ENCODE measurements around the gene ECPAS.
"Not testable (repeated sequence)": the region's sequence is repeated elsewhere in the genome, so short reads cannot be mapped to it uniquely, and the experiment has no call there.

Gene ECPAS

DNA sequence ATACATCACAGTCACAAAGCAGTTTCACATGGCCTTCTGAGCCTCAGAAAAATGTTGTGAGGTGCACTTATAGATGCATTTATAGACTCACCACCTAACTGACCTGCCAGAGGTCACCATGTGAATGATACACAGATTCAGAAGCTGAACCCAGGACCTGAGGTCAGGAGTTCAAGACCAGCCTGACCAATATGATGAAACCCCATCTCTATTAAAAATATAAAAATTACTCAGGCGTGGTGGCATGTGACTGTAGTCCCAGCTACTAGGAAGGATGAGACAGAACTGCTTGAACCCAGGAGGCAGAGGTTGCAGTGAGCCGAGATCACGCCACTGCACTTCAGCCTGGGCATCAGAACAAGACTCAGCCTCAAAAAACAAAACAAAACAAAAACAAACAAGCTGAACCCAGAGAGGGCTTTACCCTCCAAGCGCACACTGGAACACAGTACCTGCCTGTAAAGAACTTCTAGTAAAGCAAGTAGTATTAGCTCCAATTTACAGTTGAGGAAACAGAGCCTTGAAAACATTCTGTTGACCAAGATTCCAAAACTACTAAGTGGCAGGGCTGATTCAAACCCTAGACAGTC is 16.3 kb downstream of the ECPAS start:
- DNase-seq (ENCODE audit: low read depth) = no peak

DNA sequence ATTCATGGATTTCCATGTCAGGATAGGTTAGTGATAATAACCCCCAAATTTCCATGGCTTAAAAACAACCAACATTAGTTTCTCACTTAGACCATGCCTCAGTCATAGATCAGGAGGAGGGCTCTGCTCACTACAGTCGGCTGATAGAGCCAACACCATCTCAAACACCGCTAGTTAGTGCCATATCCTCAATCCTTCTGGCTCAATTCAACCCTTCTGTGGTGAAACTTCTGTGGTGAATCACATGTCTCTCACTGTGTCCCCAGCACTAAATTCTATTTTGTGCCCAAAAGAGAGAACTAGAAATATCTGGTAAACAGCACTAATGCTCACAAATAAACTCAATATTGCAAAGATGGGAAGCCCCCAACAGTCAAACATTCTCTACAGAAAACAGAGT is 21.1 kb downstream of the ECPAS start:
- DNase-seq (ENCODE audit: low read depth) = no peak

DNA sequence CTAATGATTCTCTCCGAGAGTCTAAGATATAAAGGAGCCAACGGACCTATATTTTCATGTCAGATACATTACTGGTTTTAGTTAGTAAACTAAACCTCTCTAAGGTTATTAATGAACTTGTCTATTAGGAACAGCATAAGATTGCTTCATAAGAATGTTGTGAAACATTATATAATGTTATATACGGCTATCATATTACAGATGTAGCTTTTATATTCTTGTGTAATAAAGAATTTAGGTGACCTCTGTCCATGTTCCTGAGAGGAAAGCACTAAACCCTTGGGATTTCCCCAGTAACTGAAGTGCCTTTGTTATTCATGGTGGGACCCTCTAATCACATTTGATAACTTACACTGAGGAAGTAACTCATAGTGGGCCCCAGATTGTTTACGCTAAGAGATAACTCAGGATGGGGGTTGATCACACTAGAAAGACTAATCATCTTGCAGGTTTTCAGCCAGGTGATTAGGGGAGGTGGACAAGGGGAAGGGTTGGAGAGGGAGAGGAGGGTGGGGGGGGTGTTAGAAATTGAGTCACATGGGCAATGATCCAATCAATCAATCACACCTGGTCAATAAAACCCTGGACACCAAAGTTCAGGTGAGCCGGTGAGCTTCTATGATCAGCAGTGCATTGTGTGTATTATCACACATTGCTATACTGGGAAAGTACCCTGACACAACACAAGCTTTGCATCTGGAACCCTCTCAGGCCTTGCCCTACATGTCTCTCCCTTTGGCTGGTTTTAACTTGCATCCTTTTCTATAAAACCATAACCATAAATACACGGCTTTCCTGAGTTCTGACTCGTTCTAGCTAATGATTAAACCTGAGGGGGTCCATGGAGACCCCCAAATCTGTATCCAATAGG is 25.8 kb downstream of the ECPAS start:
- no peak for DNase-seq (ENCODE audit: low read depth)

- no peak for DNase-seq (ENCODE audit: low read depth)
Observed at GRCh38 chr9:111456529-111456928, 27.7 kb downstream of the ECPAS start.

DNA sequence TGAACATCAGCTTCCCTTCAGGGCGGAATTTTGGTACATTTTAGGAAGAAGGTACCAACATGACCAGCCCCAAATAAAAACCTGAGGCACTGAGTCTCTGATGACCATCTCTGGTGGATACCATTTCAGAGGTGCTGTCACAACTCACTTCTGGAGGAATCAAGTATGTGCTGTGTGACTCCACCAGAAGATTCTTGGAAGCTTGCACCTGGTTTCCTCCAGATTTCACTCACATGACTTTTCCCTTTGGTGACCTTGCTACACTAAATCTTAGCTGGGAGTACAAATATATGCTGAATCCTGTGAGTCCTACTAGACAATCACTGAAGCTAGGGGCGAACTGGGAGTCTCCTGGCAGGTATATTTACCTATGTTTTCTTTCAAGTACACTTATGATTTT is 28.5 kb downstream of the ECPAS start:
- DNase-seq (ENCODE audit: low read depth) = no peak

DNA sequence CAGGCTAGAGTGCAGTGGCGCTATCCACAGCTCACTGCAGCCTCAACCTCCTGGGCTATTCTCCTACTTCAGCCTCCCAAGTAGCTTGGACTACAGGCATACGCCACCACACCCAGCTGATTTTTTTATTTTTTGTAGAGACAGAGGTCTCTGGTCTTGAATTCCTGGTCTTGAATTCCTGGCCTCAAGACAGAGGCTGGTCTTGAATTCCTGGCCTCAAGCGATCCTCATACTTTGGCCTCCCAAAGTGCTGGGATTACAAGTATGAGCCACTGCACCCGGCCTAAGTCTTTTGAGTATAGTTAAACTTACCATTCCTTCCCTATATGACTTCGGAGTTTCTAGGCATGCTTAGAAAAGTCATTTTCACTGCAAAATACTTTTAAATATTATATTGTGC is 29.4 kb downstream of the ECPAS start:
- no peak for DNase-seq (ENCODE audit: low read depth)

GRCh38 chr9:111451570-111451969 is 32.6 kb downstream of the ECPAS start:
- no peak for DNase-seq (ENCODE audit: low read depth)

DNA sequence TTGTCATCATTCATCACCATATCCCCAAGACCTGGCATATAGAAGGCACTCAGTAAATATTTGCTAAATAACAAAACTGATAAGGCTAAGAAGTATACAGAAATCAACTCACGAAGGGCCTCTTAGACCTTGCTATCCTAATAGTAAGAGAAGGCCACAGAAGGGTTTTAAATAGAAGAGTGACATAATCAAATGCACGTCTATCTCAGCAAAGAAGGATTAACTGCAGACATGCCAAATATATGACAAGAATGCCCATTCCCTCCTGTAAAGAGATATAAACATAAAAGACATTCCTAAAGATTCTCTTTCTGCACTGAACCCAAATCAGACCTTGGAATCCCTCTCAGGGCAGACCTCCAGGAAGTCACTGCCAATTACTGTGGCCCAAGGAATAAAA is 34.1 kb downstream of the ECPAS start:
- DNase-seq (ENCODE audit: low read depth) = no peak

GRCh38 chr9:111449705-111450104 is 34.5 kb downstream of the ECPAS start:
- no peak for DNase-seq (ENCODE audit: low read depth)

- not testable (repeated sequence) for DNase-seq (ENCODE audit: low read depth)
Observed at GRCh38 chr9:111445799-111446198, 38.4 kb downstream of the ECPAS start.

DNA sequence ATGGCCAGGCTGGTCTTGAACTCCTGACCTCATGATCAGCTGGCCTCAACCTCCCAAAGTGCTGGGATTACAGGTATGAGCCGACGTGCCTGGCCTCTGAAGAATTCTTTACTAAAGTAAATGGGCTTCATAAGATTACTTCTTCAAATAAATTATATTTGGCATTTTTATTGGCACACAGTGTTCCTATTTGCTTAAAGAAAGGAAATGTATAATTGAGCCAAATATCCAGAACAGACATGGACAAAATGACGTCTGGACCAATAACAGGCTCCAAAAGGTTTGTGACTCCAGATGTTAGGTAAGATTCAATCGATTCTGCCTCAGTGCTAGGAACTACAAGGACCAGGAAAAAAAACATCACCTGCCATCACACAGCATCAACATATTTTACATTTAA is 40.7 kb downstream of the ECPAS start:
- DNase-seq (ENCODE audit: low read depth) = no peak

- DNase-seq (ENCODE audit: low read depth) = no peak
Observed at GRCh38 chr9:111442360-111443027, 41.7 kb downstream of the ECPAS start.

GRCh38 chr9:111440226-111440625 is 44.0 kb downstream of the ECPAS start:
- DNase-seq (ENCODE audit: low read depth) = no peak

GRCh38 chr9:111438541-111439235 is 45.5 kb downstream of the ECPAS start:
- DNase-seq (ENCODE audit: low read depth) = no peak

DNA sequence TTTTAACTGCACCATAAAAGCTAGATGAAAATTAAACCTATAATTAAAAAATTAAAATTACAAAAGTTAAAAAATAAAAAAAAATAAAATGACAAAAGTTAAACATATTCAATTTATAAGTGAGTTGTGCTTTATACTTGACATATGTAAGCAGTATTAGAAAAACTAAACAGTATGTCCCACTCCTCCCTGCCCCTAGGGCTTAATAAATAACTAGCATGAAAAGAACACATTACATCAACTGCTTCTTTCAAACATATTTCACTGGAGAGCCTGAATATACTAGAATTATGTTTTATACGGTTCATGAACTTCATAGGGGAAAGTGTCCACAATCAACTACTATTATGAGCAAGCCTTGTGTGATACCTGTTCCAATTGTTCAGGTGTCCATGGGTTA is 47.6 kb downstream of the ECPAS start:
- DNase-seq (ENCODE audit: low read depth) = no peak

DNA sequence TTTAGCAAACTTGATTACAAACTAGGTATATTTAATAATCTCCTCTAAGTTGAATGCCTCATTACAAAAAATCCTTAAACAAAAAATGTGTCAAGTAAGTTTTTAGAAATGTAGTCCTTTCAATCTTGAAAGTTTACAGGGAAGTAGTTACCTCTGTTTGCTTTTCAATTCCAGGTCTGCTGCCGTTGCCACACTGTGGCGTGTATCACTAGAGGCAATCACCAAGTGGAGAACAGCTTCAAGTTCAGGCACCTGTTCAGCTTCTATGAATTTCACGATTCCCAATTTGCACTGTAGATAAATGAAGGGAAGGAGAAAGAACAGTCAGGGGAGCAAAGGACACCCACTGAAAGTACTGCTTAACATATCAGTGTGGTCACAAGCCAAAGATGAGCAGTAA is 51.1 kb downstream of the ECPAS start:
- no peak for DNase-seq (ENCODE audit: low read depth)

GRCh38 chr9:111431684-111432083 is 52.5 kb downstream of the ECPAS start:
- no peak for DNase-seq (ENCODE audit: low read depth)

- no peak for DNase-seq (ENCODE audit: low read depth)
Observed at GRCh38 chr9:111429175-111429574, 55.0 kb downstream of the ECPAS start.

DNA sequence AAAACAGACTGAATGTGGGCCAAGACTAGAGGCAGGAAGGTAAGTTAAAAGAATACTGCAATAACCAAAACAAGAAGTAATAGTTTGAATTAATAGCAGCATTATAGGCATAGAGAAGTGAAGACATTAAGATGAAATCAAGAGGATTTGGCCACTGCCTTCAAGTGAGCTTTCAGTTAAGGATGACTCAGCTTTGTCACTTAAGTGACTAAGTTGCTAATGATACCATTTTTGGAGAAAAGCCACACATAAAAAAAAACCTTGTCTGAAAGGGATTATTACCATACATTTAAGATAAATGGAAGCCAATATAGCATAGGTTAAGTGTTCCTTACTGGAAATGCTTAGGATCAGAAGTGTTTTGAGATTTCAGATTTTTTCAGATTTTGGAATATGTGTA is 57.0 kb downstream of the ECPAS start:
- no peak for DNase-seq (ENCODE audit: low read depth)

- DNase-seq (ENCODE audit: low read depth) = no peak
Observed at GRCh38 chr9:111423389-111423788, 60.8 kb downstream of the ECPAS start.

- no peak for DNase-seq (ENCODE audit: low read depth)
Observed at GRCh38 chr9:111414406-111414805, 69.8 kb downstream of the ECPAS start.

GRCh38 chr9:111413996-111414395 is 70.2 kb downstream of the ECPAS start:
- no peak for DNase-seq (ENCODE audit: low read depth)

DNA sequence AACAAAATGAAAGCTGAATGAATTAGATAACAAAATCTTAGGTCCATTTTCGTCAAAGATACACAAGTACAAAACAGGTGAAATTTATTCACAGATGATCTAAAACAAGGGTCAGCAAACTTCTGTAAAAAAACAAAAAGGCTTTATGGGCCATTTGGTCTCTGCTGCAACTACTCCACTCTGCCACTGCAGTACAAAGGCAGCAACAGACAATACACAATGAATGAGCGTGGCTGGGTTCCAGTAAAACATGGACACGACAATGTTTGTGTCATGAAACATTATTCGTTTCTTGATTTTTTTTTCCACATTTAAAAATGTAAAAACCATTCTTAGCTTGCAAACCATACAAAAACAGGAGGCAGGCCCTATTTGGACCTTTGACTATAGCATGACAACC is 71.9 kb downstream of the ECPAS start:
- DNase-seq (ENCODE audit: low read depth) = no peak

All from stimulated activated CD8-positive, alpha-beta memory T cell treated with anti-CD3 and anti-CD28 coated beads, Interleukin-12 subunit alpha, Interleukin-12 subunit beta, amount 100 ng/mL, for 4 hours (primary cell).